GM18868 (cell line): ENCODE data around the gene PLXDC2.
"Not testable (repeated sequence)": the region's sequence is repeated elsewhere in the genome, so short reads cannot be mapped to it uniquely, and the experiment has no call there.

ENCODE experiments used
- ATAC-seq: cut with Tn5 transposase; IDR thresholded peaks from one replicate; pipeline ENCODE4 v1.9.1; 2021; ENCODE audit warnings: mild to moderate bottlenecking, moderate library complexity; ENCODE audit not compliant: unreplicated experiment

The PLXDC2 gene

GRCh38 chr10:20173046-20173445, 356.8 kb downstream of the PLXDC2 start:
- ATAC-seq: no peak

- ATAC-seq: no peak
These were observed 359.5 kb downstream of the PLXDC2 start for GRCh38 chr10:20175719-20176118.

GRCh38 chr10:20180766-20181165, 364.5 kb downstream of the PLXDC2 start:
- ATAC-seq: no peak

- ATAC-seq: no peak
These were observed 365.2 kb downstream of the PLXDC2 start for GRCh38 chr10:20181434-20181833.

- ATAC-seq: no peak
These were observed 368.9 kb downstream of the PLXDC2 start for GRCh38 chr10:20185116-20185515.

GRCh38 chr10:20191392-20191791, 375.2 kb downstream of the PLXDC2 start:
- not testable (repeated sequence) for ATAC-seq

- no peak for ATAC-seq
These were observed 378.8 kb downstream of the PLXDC2 start for GRCh38 chr10:20195076-20195475.

- no peak for ATAC-seq
These were observed 384.5 kb downstream of the PLXDC2 start for GRCh38 chr10:20200758-20201157.

- no peak for ATAC-seq
These were observed 386.1 kb downstream of the PLXDC2 start for GRCh38 chr10:20202337-20202736.

GRCh38 chr10:20207653-20208052, 391.4 kb downstream of the PLXDC2 start:
- ATAC-seq: no peak

GRCh38 chr10:20209098-20209497, 392.9 kb downstream of the PLXDC2 start:
- ATAC-seq: not testable (repeated sequence)

GRCh38 chr10:20215547-20216152, 399.4 kb downstream of the PLXDC2 start:
- no peak for ATAC-seq

GRCh38 chr10:20221356-20221755, 405.1 kb downstream of the PLXDC2 start:
- ATAC-seq: no peak

GRCh38 chr10:20228729-20229128, 412.5 kb downstream of the PLXDC2 start:
- ATAC-seq: no peak

GRCh38 chr10:20232079-20232705, 416.0 kb downstream of the PLXDC2 start:
- no peak for ATAC-seq

- no peak for ATAC-seq
These were observed 417.2 kb downstream of the PLXDC2 start for GRCh38 chr10:20233423-20233822.

- no peak for ATAC-seq
These were observed 418.3 kb downstream of the PLXDC2 start for GRCh38 chr10:20234579-20234978.

GRCh38 chr10:20237091-20237570, 420.9 kb downstream of the PLXDC2 start:
- no peak for ATAC-seq

- ATAC-seq: no peak
These were observed 421.4 kb downstream of the PLXDC2 start for GRCh38 chr10:20237586-20237985.

- no peak for ATAC-seq
These were observed 424.4 kb downstream of the PLXDC2 start for GRCh38 chr10:20240643-20241042.

GRCh38 chr10:20247454-20247853, 431.2 kb downstream of the PLXDC2 start:
- no peak for ATAC-seq

GRCh38 chr10:20247891-20248708, 431.9 kb downstream of the PLXDC2 start:
- no peak for ATAC-seq
